Measurements from ENCODE around the gene MB21D2.
A peak's percentile ranks its signal among the peaks of the same experiment; 100 is the strongest.

The MB21D2 gene

GRCh38 chr3:192920411-192920810 is 2.8 kb upstream of the MB21D2 start:
- no peak for DNase-seq

- no peak for DNase-seq
Measured at GRCh38 chr3:192919901-192920300, 2.2 kb upstream of the MB21D2 start.

GRCh38 chr3:192918275-192918588 is 576 bp upstream of the MB21D2 start:
- DNase-seq = no peak

- DNase-seq = peak; percentile 90
Measured at GRCh38 chr3:192917028-192917403, 640 bp downstream of the MB21D2 start.

GRCh38 chr3:192916371-192917027 is 1.2 kb downstream of the MB21D2 start:
- DNase-seq = peak; percentile 72

- DNase-seq = no peak
Measured at GRCh38 chr3:192915722-192916121, 1.9 kb downstream of the MB21D2 start.

- DNase-seq = peak; percentile 68
Measured at GRCh38 chr3:192915304-192915703, 2.4 kb downstream of the MB21D2 start.

- peak; percentile 34 for DNase-seq
Measured at GRCh38 chr3:192914848-192915247, 2.8 kb downstream of the MB21D2 start.

GRCh38 chr3:192913540-192913939 is 4.1 kb downstream of the MB21D2 start:
- DNase-seq = no peak

- DNase-seq = no peak
Measured at GRCh38 chr3:192911293-192911692, 6.4 kb downstream of the MB21D2 start.

GRCh38 chr3:192907784-192908183 is 9.9 kb downstream of the MB21D2 start:
- DNase-seq = no peak

- no peak for DNase-seq
Measured at GRCh38 chr3:192906940-192907339, 10.7 kb downstream of the MB21D2 start.

GRCh38 chr3:192905980-192906678 is 11.5 kb downstream of the MB21D2 start:
- no peak for DNase-seq

- DNase-seq = peak; percentile 54
Measured at GRCh38 chr3:192904632-192905289, 12.9 kb downstream of the MB21D2 start.

GRCh38 chr3:192902549-192902948 is 15.1 kb downstream of the MB21D2 start:
- DNase-seq = no peak

- no peak for DNase-seq
Measured at GRCh38 chr3:192901435-192901834, 16.2 kb downstream of the MB21D2 start.

GRCh38 chr3:192899540-192899982 is 18.1 kb downstream of the MB21D2 start:
- DNase-seq = no peak

GRCh38 chr3:192897005-192897404 is 20.7 kb downstream of the MB21D2 start:
- no peak for DNase-seq

- DNase-seq = no peak
Measured at GRCh38 chr3:192896208-192896607, 21.4 kb downstream of the MB21D2 start.

GRCh38 chr3:192894676-192895075 is 23.0 kb downstream of the MB21D2 start:
- no peak for DNase-seq

- DNase-seq = no peak
Measured at GRCh38 chr3:192892981-192893700, 24.5 kb downstream of the MB21D2 start.

- no peak for DNase-seq
Measured at GRCh38 chr3:192890347-192891335, 27.0 kb downstream of the MB21D2 start.
